Activated T-cell treated with anti-CD3 and anti-CD28 coated beads, Interleukin-2, amount 50 U/mL, for 72 hours (primary cell): Measurements from ENCODE around the gene MSN. TPM values are rescaled to one million over a fixed set of nuclear protein-coding genes. Genes with fewer than 3 reads are reported as not detected.
"Not testable (repeated sequence)": the region's sequence is repeated elsewhere in the genome, so short reads cannot be mapped to it uniquely, and the experiment has no call there.

Experiments used
- ATAC-seq, 2 donors: fragments of 150-1000 bp; cut with Tn5 transposase; replicated peaks in 1 of 2; 2 replicates each; pipeline ENCODE4 v1.10.0; 2021; ENCODE audit warnings: moderate library complexity in 2 of 2, mild to moderate bottlenecking in 1 of 2
- DNase-seq, 2 donors: peaks; one replicate each; pipeline ENCODE4 v3.0.0; 2021 to 2022; ENCODE audit warnings: mixed read lengths in 1 of 2
- H3K27ac Mint-ChIP-seq: one replicate; pipeline ENCODE4 v1.8.0; 2022; ENCODE audit warnings: mild to moderate bottlenecking, moderate library complexity, mixed read lengths
- H3K27me3 Mint-ChIP-seq: one replicate; pipeline ENCODE4 v1.8.0; 2022; ENCODE audit warnings: low read depth, mixed read lengths
- H3K36me3 Mint-ChIP-seq, 2 donors: one replicate each; pipeline ENCODE4 v1.8.0; 2022; ENCODE audit warnings: mixed read lengths in 2 of 2, mild to moderate bottlenecking in 1 of 2; ENCODE audit not compliant: insufficient read depth in 2 of 2
- H3K4me1 Mint-ChIP-seq: one replicate; pipeline ENCODE4 v1.8.0; 2022; ENCODE audit warnings: low read depth, mixed read lengths
- H3K4me3 Mint-ChIP-seq, 2 donors: one replicate each; pipeline ENCODE4 v1.8.0; 2022; ENCODE audit warnings: mild to moderate bottlenecking in 2 of 2, mixed read lengths in 2 of 2, moderate library complexity in 2 of 2
- H3K9me3 Mint-ChIP-seq, 2 donors: one replicate each; pipeline ENCODE4 v1.8.0; 2022; ENCODE audit warnings: mixed read lengths in 2 of 2
- total RNA-seq, 2 donors: library from RNA; stranded (reverse); gene quantifications; one replicate each; pipeline ENCODE4 v1.2.3, GENCODE V29; 2022

MSN gene
- 100 to 1,000 TPM; 281 to 298 TPM for total RNA-seq

DNA sequence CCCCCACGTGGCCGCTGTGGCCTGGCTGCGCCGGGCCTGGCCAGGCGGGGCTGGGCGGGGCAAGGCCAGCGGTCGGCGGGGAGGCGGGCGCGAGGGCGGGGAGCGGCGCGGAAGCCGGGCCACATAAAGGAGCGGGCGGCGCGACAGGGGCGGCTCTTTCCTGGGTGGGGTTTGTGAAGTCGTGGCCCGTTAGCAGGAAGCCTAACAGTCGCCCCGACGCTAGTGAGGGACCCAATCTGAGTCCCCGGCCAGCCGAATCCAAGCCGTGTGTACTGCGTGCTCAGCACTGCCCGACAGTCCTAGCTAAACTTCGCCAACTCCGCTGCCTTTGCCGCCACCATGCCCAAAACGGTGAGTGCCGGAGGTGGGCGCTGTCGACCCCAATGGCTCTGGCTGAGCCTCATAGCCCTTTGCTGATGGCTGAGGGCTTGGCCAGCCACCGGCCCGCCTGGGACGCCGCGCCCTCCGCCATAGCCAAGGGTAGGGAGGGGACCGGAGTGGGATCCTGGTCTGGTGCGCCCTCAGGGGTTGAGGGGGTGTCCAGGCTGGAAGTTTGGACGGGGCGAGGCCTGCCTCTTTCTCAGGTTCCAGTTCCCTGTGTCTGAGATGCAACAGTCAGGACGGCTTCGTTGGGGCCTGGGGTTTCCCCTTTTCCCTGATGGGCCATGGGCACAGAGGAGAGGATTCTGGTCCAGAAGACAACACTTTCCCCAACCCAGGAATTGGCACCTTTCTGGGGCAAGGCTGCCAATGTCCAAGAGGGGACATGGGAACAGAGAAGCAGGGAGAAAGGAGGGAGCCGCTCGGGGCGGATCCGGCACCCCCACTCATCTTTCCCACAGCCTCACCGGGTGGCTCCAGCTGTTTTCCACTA is at the start of gene MSN:
TSS of gene MSN (plus strand) at position 152 of the 874 bp plus-strand sequence. CDS start at position 340, 188 bp downstream.
- ATAC-seq, result peak; percentile 82 to 85
- no peaks in the 10 kb centered on the region for H3K9me3 Mint-ChIP-seq
- peak within 1 kb of the TSS; percentile 90 to 93 for H3K4me3 Mint-ChIP-seq
- peak within 1 kb of the TSS; percentile 98 for H3K27ac Mint-ChIP-seq
- DNase-seq, result peak; percentile 84 to 85
- H3K27me3 Mint-ChIP-seq, result no peaks in the 10 kb centered on the region
- peaks cover 8 to 24% of the 10 kb centered on the region in 2 donors for H3K36me3 Mint-ChIP-seq
- H3K4me1 Mint-ChIP-seq, result peaks cover 47% of the 10 kb centered on the region

DNA sequence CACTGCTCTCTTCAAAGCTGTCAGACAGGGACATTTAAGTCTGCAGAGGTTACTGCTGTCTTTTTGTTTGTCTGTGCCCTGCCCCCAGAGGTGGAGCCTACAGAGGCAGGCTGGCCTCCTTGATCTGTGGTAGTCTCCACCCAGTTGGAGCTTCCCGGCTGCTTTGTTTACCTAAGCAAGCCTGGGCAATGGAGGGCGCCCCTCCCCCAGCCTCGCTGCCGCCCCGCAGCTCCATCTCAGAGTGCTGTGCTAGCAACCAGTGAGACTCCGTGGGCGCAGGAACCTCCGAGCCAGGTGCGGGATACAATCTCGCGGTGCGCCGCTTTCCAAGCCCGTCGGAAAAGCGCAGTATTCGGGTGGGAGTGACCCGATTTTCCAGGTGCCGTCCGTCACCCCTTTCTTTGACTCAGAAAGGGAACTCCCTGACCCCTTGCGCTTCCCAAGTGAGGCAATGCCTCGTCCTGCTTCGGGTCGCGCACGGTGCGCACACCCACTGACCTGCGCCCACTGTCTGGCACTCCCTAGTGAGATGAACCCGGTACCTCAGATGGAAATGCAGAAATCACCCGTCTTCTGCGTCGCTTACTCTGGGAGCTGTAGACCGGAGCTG is 47.3 kb upstream of the MSN start:
- DNase-seq, H3K4me1 Mint-ChIP-seq, H3K27ac Mint-ChIP-seq, H3K9me3 Mint-ChIP-seq, H3K4me3 Mint-ChIP-seq, H3K27me3 Mint-ChIP-seq, ATAC-seq: not testable (repeated sequence)
- peaks cover 3 to 33% of the 10 kb centered on the region in 2 donors for H3K36me3 Mint-ChIP-seq

GRCh38 chrX:65630771-65631170 is 36.7 kb upstream of the MSN start:
- H3K27ac Mint-ChIP-seq, result no peak overlapping the region
- ATAC-seq, result no peak
- H3K27me3 Mint-ChIP-seq, result peaks cover 24% of the 10 kb centered on the region
- H3K36me3 Mint-ChIP-seq, result peaks cover 3 to 12% of the 10 kb centered on the region in 2 donors
- no peak overlapping the region for H3K4me3 Mint-ChIP-seq
- peaks cover 0 to 4% of the 10 kb centered on the region in 2 donors for H3K9me3 Mint-ChIP-seq
- no peaks in the 10 kb centered on the region for H3K4me1 Mint-ChIP-seq
- DNase-seq, result no peak

DNA sequence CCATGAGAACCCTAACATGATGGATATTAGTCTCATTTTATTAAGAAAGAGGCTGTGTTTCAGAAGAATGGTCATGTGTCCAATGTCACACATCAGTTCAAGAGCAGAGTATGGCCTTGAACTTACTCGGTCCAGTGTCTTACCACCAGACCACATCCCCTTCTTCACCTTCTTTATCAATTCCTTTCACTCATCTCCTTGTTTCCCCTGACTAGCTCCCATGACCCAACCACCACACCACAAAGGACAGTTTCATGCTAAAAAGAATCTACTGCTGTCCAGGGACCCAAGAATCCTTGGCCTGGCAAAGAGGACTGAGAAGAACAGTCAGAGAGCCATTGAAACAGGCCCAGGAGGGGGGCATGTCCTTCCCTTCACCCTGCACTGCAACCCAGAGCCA is 33.6 kb upstream of the MSN start:
- DNase-seq, result no peak
- Mint-ChIP-seq H3K4me1 (no peaks in the 10 kb centered on the region), H3K27me3 (peaks cover 12% of the 10 kb centered on the region), H3K9me3 (peaks cover 0 to 2% of the 10 kb centered on the region in 2 donors), H3K27ac (no peak overlapping the region), H3K4me3 (no peak overlapping the region), H3K36me3 (peaks cover 0 to 6% of the 10 kb centered on the region in 2 donors)
- ATAC-seq, result no peak

DNA sequence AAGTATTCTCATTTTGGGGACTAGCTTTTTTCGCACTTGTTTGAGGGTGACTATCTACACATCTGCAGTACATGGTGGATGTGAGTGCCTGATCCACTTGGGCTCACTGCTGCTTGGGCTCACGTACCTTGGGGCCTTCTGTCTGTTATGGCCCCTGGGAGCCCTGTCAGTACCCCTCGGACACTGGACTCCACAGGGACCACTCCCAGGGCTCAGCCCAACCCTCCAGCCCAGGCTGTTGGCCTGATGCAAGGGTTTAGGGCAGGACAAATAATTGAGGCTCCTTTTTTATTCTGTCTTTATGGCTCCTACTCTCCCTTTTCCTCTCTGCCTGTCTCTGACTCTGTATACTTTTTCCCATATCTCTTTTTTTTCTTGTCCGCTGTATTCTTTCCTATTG is 32.7 kb upstream of the MSN start:
- H3K27me3 Mint-ChIP-seq, result peaks cover 8% of the 10 kb centered on the region
- H3K4me3 Mint-ChIP-seq, result no peak overlapping the region
- ATAC-seq (no peak), DNase-seq (no peak)
- no peaks in the 10 kb centered on the region for H3K4me1 Mint-ChIP-seq
- H3K9me3 Mint-ChIP-seq, result no peaks in the 10 kb centered on the region
- H3K36me3 Mint-ChIP-seq, result no peaks in the 10 kb centered on the region
- H3K27ac Mint-ChIP-seq, result no peak overlapping the region

DNA sequence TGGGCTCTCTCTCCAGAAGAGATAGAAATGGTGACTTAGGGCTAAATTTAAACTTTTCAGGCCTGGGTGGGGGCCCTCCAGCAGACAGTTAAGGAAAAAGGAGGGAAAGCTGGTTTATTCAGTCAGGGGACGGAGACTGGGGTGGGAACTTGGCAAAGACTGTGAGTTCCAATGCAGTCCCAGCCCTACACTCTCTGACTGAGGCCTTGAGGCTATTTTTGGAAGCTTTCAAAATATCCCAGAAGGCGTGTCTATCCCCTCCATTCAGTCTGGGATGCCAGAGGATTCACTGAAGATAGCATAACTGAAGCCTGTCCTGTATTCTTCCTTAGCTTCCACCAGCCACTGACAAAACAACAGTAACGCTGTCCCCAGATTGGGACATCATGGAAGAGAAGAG is 32.1 kb upstream of the MSN start:
- ATAC-seq (no peak), DNase-seq (no peak)
- H3K27ac Mint-ChIP-seq, result no peak overlapping the region
- H3K27me3 Mint-ChIP-seq, result peaks cover 8% of the 10 kb centered on the region
- H3K9me3 Mint-ChIP-seq, result no peaks in the 10 kb centered on the region
- no peak overlapping the region for H3K4me3 Mint-ChIP-seq
- H3K36me3 Mint-ChIP-seq, result no peaks in the 10 kb centered on the region
- H3K4me1 Mint-ChIP-seq, result no peaks in the 10 kb centered on the region

- Mint-ChIP-seq H3K4me1 (no peaks in the 10 kb centered on the region), H3K27ac (no peak overlapping the region), H3K9me3 (no peaks in the 10 kb centered on the region), H3K27me3 (peaks cover 8% of the 10 kb centered on the region), H3K4me3 (no peak overlapping the region), H3K36me3 (no peaks in the 10 kb centered on the region)
- ATAC-seq, result no peak
- DNase-seq, result no peak
Observed at GRCh38 chrX:65635822-65636221, 31.6 kb upstream of the MSN start.

- ATAC-seq, H3K27ac Mint-ChIP-seq, H3K9me3 Mint-ChIP-seq, H3K27me3 Mint-ChIP-seq, H3K4me1 Mint-ChIP-seq, DNase-seq, H3K4me3 Mint-ChIP-seq, H3K36me3 Mint-ChIP-seq: not testable (repeated sequence)
Observed at GRCh38 chrX:65636261-65636660, 31.2 kb upstream of the MSN start.

GRCh38 chrX:65637335-65637734 is 30.1 kb upstream of the MSN start:
- Mint-ChIP-seq H3K4me1 (no peaks in the 10 kb centered on the region), H3K27me3 (peaks cover 6% of the 10 kb centered on the region), H3K9me3 (no peaks in the 10 kb centered on the region), H3K27ac (no peak overlapping the region), H3K36me3 (no peaks in the 10 kb centered on the region), H3K4me3 (no peak overlapping the region)
- DNase-seq, result no peak
- ATAC-seq, result no peak

DNA sequence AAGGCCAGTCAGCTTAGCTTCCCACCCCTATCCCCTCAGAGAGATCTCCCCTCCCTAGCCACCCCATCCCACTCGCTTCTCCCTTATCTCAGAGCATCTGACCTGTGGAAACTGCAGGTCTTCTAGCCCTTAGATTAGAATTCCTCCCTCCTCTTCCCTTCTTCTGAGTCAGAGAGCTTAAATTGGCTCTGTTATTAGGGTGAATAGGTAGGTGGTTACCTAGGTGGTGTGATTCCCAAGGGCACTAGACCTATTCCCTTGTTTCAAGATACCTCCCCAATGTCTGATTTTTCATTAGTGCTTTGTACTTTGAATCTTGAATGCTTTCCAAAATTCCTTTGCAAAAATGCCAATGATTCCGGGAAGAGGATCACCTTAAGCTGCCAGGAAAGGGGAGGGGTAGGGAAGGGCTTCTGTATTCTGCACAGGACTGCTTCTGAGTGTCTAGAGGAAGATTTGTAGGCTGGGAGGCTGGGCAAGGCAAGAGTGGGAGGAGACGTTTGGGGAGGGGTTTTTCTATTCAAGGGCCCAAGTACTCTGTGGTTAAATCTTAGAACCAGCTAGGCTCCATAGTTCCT is 24.5 kb upstream of the MSN start:
- Mint-ChIP-seq H3K4me3 (no peak overlapping the region), H3K27ac (no peak overlapping the region), H3K27me3 (no peaks in the 10 kb centered on the region), H3K36me3 (no peaks in the 10 kb centered on the region), H3K4me1 (peaks cover 35% of the 10 kb centered on the region), H3K9me3 (peaks cover 0 to 1% of the 10 kb centered on the region in 2 donors)
- ATAC-seq, result no peak
- DNase-seq, result no peak

DNA sequence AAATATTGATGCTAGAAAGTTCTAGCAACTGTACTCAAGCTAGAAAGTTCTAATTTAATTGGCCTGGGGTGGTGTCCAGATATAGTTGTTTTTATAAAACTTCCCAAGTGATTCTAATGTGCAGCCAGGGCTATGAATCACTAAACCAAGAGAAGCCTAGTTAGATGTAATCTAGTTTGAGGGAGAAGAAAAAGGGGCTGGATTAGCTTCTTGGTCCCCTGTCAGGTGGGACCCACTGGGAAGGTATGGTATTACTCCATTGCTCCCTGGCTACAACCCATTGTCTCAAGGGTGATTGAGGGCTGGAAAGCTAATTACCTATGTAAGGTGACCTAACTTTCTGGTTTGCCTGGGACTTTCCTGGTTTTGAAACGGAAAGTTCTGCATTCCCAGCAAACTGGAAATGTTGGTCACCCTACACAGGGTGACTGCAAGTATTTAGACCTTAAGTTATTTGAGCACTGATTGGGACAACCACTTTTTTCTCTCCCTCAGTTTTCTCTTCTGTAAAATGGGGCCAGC is 23.9 kb upstream of the MSN start:
- H3K27me3 Mint-ChIP-seq, result no peaks in the 10 kb centered on the region
- ATAC-seq (no peak), DNase-seq (no peak)
- no peaks in the 10 kb centered on the region for H3K36me3 Mint-ChIP-seq
- H3K27ac Mint-ChIP-seq, result no peak overlapping the region
- no peak overlapping the region for H3K4me3 Mint-ChIP-seq
- peaks cover 35% of the 10 kb centered on the region for H3K4me1 Mint-ChIP-seq
- H3K9me3 Mint-ChIP-seq, result peaks cover 0 to 1% of the 10 kb centered on the region in 2 donors

- peak; percentile 77 to 80 for ATAC-seq
- DNase-seq, result peak in 1 of 2 donors; percentile 21
- Mint-ChIP-seq H3K27me3 (no peaks in the 10 kb centered on the region), H3K36me3 (no peaks in the 10 kb centered on the region), H3K4me3 (no peak overlapping the region), H3K9me3 (peaks cover 0 to 1% of the 10 kb centered on the region in 2 donors), H3K4me1 (peaks cover 35% of the 10 kb centered on the region), H3K27ac (no peak overlapping the region)
Observed at GRCh38 chrX:65644621-65645289, 22.7 kb upstream of the MSN start.

GRCh38 chrX:65647801-65648200 is 19.7 kb upstream of the MSN start:
- no peak overlapping the region for H3K27ac Mint-ChIP-seq
- ATAC-seq (no peak), DNase-seq (no peak)
- peaks cover 35% of the 10 kb centered on the region for H3K4me1 Mint-ChIP-seq
- no peaks in the 10 kb centered on the region for H3K27me3 Mint-ChIP-seq
- H3K4me3 Mint-ChIP-seq, result no peak overlapping the region
- H3K9me3 Mint-ChIP-seq, result peaks cover 0 to 1% of the 10 kb centered on the region in 2 donors
- H3K36me3 Mint-ChIP-seq, result no peaks in the 10 kb centered on the region
